ENCODE results near the gene OR7G3. TPM values are rescaled to one million over a fixed set of nuclear protein-coding genes. Genes with fewer than 3 reads are reported as not detected.

The OR7G3 gene
- total RNA-seq = not detected
- long read RNA-seq = 0 reads

GRCh38 chr19:9126900-9127405 lies at the start of gene OR7G3:
OR7G3 (minus strand) TSS chr19:9126950; CDS start chr19:9126950, 0 bp downstream.
- no peak for DNase-seq (ENCODE audit: low spot score)

DNA sequence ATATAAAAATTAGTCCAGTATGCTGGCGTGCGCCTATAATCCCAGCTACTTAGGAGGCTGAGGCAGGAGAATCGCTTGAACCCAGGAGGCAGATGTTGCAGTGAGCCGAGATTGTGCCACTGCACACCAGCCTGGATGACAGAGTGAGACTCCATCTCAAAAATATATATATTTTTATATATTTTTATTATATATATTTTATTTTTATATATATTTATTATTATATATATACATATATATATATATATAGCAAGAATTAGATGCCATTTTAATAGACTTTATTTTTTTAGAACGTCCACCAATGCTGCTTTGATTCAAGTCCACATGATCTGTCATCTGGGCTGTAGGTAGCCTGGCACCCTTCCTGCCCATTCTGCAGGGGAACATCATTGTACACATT lies 48.6 kb upstream of the OR7G3 start:
- DNase-seq (ENCODE audit: low spot score) = no peak

- no peak for DNase-seq (ENCODE audit: low spot score)
Measured at GRCh38 chr19:9171393-9171991, 44.7 kb upstream of the OR7G3 start.

DNA sequence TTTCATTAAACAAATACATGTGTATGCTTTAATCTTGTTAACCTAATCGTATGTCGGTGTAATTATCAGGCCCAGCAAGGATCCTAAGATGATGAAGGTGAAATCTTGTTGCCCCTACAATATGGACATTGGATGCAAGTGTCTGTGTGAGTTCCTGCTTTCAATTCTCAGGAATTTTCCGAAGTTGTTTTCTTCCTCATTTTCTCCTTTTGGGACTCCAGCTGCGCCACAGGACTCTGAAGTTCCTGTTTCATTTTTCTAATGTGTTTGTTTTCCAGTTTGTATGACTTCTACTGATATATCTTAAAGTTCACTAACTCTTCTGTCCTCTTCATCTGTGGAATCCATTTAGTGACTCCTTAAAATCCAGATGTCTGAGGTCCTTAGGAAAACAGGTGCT lies 40.1 kb upstream of the OR7G3 start:
- DNase-seq (ENCODE audit: low spot score) = no peak

- no peak for DNase-seq (ENCODE audit: low spot score)
Measured at GRCh38 chr19:9165261-9165660, 38.5 kb upstream of the OR7G3 start.

GRCh38 chr19:9161427-9161826 lies 34.7 kb upstream of the OR7G3 start:
- DNase-seq (ENCODE audit: low spot score) = no peak

DNA sequence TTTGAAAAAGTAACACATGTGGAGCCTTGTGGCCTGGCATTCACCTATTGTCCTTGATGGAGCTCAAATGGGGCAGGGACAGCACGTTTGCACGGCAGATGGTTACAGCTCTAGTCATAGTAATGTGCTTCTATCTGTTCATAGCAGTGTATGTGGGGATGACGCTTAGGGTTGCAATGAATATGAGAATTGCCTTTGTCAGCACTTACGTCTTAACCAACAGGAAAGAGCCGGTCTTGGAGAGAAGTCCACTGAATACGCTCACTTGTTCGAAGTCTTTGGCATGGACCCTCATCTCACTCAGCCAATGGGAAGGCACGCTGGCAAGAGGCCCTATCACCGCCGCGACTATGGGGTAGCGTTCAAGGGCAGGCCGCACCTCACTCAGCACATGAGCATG lies 33.1 kb upstream of the OR7G3 start:
- no peak for DNase-seq (ENCODE audit: low spot score)

GRCh38 chr19:9156304-9156703 lies 29.6 kb upstream of the OR7G3 start:
- peak; percentile 11 for DNase-seq (ENCODE audit: low spot score)

- DNase-seq (ENCODE audit: low spot score) = no peak
Measured at GRCh38 chr19:9155591-9155990, 28.8 kb upstream of the OR7G3 start.

- DNase-seq (ENCODE audit: low spot score) = peak; percentile 28
Measured at GRCh38 chr19:9151367-9151766, 24.6 kb upstream of the OR7G3 start.

DNA sequence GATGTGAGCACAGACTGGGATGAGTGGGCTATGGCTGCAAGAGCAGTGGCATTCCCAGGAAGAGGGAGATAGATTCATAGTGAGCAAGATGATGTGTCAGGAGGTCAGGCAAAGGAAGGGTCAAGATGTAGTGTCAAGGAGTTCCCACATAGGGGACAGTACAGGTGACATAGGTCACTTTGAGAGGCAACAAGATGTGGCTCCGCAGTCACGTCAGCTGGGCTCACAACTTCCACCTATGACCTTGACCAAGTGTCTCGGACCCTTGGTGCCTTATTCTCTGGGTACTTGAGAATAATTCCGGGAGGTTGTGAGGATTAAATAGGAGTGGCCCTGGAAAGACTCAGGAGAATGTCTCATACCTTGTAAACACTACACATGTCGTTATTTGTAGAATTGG lies 23.9 kb upstream of the OR7G3 start:
- peak; percentile 84 for DNase-seq (ENCODE audit: low spot score)

DNA sequence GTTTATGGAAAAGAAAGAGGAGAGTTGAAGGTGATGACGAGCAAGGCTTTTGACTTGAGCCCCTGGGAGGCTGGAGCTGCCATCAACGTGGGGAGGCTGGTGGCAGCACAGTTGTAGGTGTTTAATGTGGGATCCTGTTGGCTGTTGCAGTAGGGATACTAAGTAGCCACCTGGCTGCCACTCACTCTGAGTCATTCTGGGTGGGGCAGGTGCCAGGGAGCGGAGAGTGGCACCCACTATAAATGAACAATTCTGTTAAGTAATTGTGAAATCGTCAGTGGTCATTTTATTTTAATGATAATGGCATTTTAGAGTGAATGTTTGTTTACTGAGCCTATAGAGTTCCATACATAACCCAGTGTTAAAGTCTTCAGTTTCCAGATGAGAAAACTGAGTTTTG lies 23.2 kb upstream of the OR7G3 start:
- DNase-seq (ENCODE audit: low spot score) = peak; percentile 39

- no peak for DNase-seq (ENCODE audit: low spot score)
Measured at GRCh38 chr19:9148697-9149096, 21.9 kb upstream of the OR7G3 start.

- DNase-seq (ENCODE audit: low spot score) = peak; percentile 18
Measured at GRCh38 chr19:9146882-9147281, 20.1 kb upstream of the OR7G3 start.

- DNase-seq (ENCODE audit: low spot score) = no peak
Measured at GRCh38 chr19:9144920-9145319, 18.2 kb upstream of the OR7G3 start.

GRCh38 chr19:9140159-9140874 lies 13.6 kb upstream of the OR7G3 start, which contains the start of gene ZNF317:
ZNF317 (plus strand) TSS chr19:9140397; CDS start chr19:9156017, 15,620 bp downstream.
- DNase-seq (ENCODE audit: low spot score) = peak; percentile 95

DNA sequence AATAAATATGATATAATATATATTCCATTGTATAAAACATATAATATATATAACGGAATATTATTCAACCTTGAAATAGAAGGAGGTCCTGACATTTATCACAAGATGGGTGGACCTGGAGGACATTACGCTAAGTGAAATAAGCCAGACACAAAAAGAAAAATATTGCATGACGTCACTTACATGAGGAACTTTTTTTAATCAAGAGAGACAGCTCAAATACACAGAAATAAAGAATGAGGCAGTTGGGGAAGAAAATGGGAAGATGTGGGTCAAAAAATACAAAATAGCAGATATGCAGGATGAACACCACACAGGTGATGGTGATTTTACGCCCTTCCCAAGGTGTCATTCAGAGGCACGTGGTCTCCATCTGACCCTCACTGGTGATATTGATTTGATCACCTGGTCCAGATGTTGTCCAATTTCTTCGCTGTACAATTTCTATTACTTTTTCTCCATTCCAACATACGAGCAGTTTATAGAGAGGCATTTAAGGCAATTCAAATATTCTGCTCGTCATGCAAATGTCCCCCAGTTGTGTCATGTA lies 12.9 kb upstream of the OR7G3 start:
- no peak for DNase-seq (ENCODE audit: low spot score)

DNA sequence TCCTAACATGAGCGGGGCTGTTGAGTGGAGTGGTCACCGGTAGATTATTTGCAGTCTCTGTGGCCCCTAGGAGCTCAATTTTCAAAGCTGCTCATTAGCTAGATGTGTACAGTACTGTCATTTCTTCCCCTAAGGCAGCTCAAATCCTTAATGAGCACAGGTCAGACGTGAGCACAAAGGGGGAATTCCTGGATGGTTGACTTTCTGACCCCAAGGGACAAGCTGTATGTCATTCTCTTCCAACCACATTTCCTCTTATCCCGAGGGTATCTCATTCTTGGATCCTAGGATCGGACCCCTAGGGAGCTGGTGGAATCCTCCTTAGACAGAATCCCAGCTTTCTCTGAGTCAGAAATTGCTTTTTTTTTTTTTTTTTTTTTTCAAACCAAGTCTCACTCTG lies 5.7 kb upstream of the OR7G3 start:
- peak; percentile 6 for DNase-seq (ENCODE audit: low spot score)

DNA sequence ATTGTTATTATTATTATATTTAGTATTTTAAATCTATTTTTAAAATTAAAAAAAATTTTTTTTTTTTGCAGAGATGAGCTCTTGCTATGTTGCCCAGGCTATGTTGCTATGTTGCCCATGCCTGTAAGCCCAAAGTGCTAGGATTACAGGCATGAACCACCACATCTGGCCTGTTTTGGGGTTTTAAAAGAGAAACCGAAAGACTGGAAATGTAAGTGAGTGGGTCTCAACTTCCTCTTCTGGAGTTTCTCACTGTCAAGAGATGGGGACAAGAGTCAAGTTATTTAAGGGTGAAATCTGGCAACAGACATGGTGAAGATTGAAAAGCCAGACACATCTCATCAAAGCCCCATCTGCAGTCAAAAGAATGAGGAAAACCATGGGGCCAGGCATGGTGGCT lies 4.2 kb upstream of the OR7G3 start:
- DNase-seq (ENCODE audit: low spot score) = no peak

DNA sequence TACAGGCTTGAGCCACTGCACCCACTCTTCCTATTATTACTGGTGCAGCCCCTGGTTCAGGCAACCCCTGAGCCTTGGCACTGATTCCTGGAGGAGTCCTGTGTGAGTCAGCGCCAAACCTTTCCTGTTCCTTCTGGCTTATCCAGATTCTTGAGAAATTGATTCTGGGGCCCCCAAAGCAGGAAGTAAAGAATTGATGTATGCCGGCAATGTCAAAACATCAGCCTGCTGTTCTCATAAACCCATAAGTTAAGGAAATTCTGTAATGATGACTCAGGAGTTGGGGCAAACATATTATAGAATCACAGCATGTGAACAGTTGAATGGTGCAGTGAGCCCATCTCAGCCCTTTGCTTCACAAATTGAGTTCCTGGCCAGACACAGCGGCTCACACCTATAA lies 1.4 kb upstream of the OR7G3 start:
- no peak for DNase-seq (ENCODE audit: low spot score)

DNA sequence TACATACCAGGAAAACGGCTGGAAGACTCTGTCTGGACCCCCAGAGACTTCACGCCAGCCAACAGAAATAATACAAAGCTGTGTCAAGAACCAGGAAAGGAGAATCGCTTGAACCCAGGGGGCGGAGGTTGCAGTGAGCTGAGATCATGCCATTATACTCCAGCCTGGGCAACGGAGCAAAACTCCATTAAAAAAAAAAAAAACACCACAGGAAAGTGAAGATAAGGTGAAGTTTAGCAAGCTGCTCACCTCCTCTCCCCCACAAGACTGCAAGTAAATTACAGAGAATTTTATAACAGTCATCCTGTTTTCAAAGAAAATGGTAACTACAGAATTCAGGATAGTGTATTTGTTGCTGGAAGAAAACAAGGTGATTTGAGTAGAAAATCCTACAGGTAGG lies 10.2 kb downstream of the OR7G3 start:
- peak; percentile 1 for DNase-seq (ENCODE audit: low spot score)

DNA sequence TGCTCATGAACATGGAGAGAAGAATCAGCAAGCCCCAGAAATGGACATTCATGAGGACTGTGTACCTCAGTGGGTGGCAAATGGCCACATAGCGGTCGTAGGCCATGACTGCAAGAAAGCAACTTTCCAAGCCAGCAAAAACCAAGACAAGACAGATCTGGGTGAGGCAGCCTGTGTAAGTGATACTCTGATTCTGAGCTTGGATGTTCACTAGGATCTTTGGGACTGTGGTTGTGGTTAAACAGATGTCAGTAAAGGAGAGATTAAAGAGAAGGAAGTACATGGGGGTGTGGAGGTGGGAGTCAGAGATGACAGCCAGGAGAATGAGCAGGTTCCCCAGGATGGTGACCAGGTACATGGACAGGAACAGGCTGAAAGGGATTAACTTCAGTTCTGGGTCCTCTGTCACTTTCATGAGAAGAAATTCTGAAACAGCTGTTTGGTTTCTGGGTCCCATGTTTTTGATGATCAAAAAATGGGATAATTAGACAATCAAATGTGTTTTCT lies 11.4 kb downstream of the OR7G3 start, which contains the start of gene OR7G1:
TSS of gene OR7G1 (minus strand) at position 457 of the 507 bp plus-strand sequence. CDS start at position 457, 0 bp downstream.
- DNase-seq (ENCODE audit: low spot score) = peak; percentile 4
